OCI-LY1 (cell line): ENCODE measurements around the gene TRAPPC1.

Experiments
- EZH2 ChIP-seq: fragments of 200-600 bp; sonication (generic), shearing (Covaris generic); IDR thresholded peaks from 2 replicates; pipeline ENCODE4 v1.8.0; 2017; ENCODE audit warnings: borderline replicate concordance, mixed run types, mild to moderate bottlenecking, antibody characterized with exemption, low read length, moderate library complexity, mixed read lengths
- TF ChIP-seq, protein P1 (sequence below): fragments of 200-600 bp; sonication (generic), shearing (Covaris generic); IDR thresholded peaks from 2 replicates; pipeline ENCODE4 v1.5.1; 2017; ENCODE audit warnings: mild to moderate bottlenecking, antibody characterized with exemption, low read length, moderate library complexity, mixed read lengths

DNA sequence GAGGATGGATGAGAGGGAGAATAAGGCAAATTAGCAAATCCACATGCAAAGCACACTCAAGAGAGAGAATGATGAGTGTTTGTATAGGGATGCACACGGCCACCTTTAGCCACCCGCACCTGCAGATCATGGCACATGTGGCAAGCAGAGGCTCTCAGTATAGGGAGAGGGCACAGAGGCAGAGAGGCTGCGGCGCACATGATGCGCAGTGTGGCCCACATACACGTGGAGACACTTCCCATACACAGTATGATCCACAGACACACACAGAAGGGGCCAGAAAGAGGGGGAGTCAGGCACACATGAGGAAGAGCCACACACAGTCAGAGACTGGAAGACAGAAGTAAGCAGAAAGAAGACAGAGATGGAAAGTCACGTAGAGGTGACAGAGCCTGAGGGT is 49.7 kb downstream of the TRAPPC1 start:
- TF ChIP-seq, protein P1, sequence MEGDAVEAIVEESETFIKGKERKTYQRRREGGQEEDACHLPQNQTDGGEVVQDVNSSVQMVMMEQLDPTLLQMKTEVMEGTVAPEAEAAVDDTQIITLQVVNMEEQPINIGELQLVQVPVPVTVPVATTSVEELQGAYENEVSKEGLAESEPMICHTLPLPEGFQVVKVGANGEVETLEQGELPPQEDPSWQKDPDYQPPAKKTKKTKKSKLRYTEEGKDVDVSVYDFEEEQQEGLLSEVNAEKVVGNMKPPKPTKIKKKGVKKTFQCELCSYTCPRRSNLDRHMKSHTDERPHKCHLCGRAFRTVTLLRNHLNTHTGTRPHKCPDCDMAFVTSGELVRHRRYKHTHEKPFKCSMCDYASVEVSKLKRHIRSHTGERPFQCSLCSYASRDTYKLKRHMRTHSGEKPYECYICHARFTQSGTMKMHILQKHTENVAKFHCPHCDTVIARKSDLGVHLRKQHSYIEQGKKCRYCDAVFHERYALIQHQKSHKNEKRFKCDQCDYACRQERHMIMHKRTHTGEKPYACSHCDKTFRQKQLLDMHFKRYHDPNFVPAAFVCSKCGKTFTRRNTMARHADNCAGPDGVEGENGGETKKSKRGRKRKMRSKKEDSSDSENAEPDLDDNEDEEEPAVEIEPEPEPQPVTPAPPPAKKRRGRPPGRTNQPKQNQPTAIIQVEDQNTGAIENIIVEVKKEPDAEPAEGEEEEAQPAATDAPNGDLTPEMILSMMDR: no peak
- TF ChIP-seq EZH2: no peak
